ENCODE results near the gene PLXNA2.

The PLXNA2 gene

GRCh38 chr1:208254376-208254775 is 10.2 kb upstream of the PLXNA2 start:
- TF ChIP-seq CTCF (IDR thresholded peaks at IDR 0.05; ENCODE audit: insufficient read depth, low read length, missing control alignments), result no peak
- DNase-seq (ENCODE audit: low read depth, low spot score), result no peak
- ChIA-PET POLR2A (interaction anchor here (0.7 to 1.0 kb wide), 2 partner anchors 230 to 232 kb away, joined by 5 to 6 read pairs; no protein-coding TSS in a partner anchor), CTCF (interaction anchor here (0.7 to 29.4 kb wide), 5 partner anchors 9 to 247 kb away, joined by 3 to 990 read pairs (median 4); partner anchors contain the start of gene PLXNA2)
- H3K4me3 ChIP-seq (ENCODE audit: low read depth, low read length), result no peak overlapping the region

GRCh38 chr1:208252836-208253576 is 8.8 kb upstream of the PLXNA2 start:
- no peak for TF ChIP-seq CTCF (IDR thresholded peaks at IDR 0.05; ENCODE audit: insufficient read depth, low read length, missing control alignments)
- CTCF ChIA-PET, result interaction anchor here (0.7 to 29.4 kb wide), 3 partner anchors 8 to 226 kb away, joined by 3 to 990 read pairs (median 4); no protein-coding TSS in a partner anchor
- no peak overlapping the region for H3K4me3 ChIP-seq (ENCODE audit: low read depth, low read length)
- POLR2A ChIA-PET, result no interaction called here
- no peak for DNase-seq (ENCODE audit: low read depth, low spot score)

- POLR2A ChIA-PET, result no interaction called here
- peak; percentile 35 for TF ChIP-seq CTCF (IDR thresholded peaks at IDR 0.05; ENCODE audit: insufficient read depth, low read length, missing control alignments)
- no peak for DNase-seq (ENCODE audit: low read depth, low spot score)
- CTCF ChIA-PET, result interaction anchor here (0.7 to 29.4 kb wide), 5 partner anchors 10 to 225 kb away, joined by 3 to 990 read pairs (median 3); no protein-coding TSS in a partner anchor
- no peak overlapping the region for H3K4me3 ChIP-seq (ENCODE audit: low read depth, low read length)
Observed at GRCh38 chr1:208251911-208252835, 8.0 kb upstream of the PLXNA2 start.

- ChIA-PET CTCF (interaction anchor here (1.0 to 29.4 kb wide), 5 partner anchors 10 to 366 kb away, joined by 3 to 990 read pairs (median 6); no protein-coding TSS in a partner anchor), POLR2A (no interaction called here)
- no peak for DNase-seq (ENCODE audit: low read depth, low spot score)
- H3K4me3 ChIP-seq (ENCODE audit: low read depth, low read length), result no peak overlapping the region
- no peak for TF ChIP-seq CTCF (IDR thresholded peaks at IDR 0.05; ENCODE audit: insufficient read depth, low read length, missing control alignments)
Observed at GRCh38 chr1:208251015-208251414, 6.8 kb upstream of the PLXNA2 start.

GRCh38 chr1:208250613-208251012 is 6.4 kb upstream of the PLXNA2 start:
- no peak for TF ChIP-seq CTCF (IDR thresholded peaks at IDR 0.05; ENCODE audit: insufficient read depth, low read length, missing control alignments)
- H3K4me3 ChIP-seq (ENCODE audit: low read depth, low read length), result no peak overlapping the region
- POLR2A ChIA-PET, result no interaction called here
- CTCF ChIA-PET, result interaction anchor here (1.0 to 29.4 kb wide), 6 partner anchors 10 to 365 kb away, joined by 3 to 990 read pairs (median 6); no protein-coding TSS in a partner anchor
- DNase-seq (ENCODE audit: low read depth, low spot score), result no peak
